ENCODE results near the gene TRMT11.
"Not testable (repeated sequence)": the region's sequence is repeated elsewhere in the genome, so short reads cannot be mapped to it uniquely, and the experiment has no call there.

TRMT11 gene

GRCh38 chr6:126041516-126041915, 55.2 kb downstream of the TRMT11 start:
- DNase-seq (ENCODE audit: low spot score) (no peak), FAIRE-seq (no peak)

- DNase-seq (ENCODE audit: low spot score) (no peak), FAIRE-seq (no peak)
These were observed 55.7 kb downstream of the TRMT11 start for GRCh38 chr6:126042001-126042419.

GRCh38 chr6:126047648-126048047, 61.3 kb downstream of the TRMT11 start:
- DNase-seq (ENCODE audit: low spot score) (no peak), FAIRE-seq (no peak)

GRCh38 chr6:126048635-126049034, 62.3 kb downstream of the TRMT11 start:
- DNase-seq (ENCODE audit: low spot score), result no peak
- no peak for FAIRE-seq

GRCh38 chr6:126050795-126051194, 64.5 kb downstream of the TRMT11 start:
- DNase-seq (ENCODE audit: low spot score) (no peak), FAIRE-seq (no peak)

- no peak for DNase-seq (ENCODE audit: low spot score)
- FAIRE-seq, result no peak
These were observed 65.5 kb downstream of the TRMT11 start for GRCh38 chr6:126051791-126052190.

- DNase-seq (ENCODE audit: low spot score) (no peak), FAIRE-seq (no peak)
These were observed 66.1 kb downstream of the TRMT11 start for GRCh38 chr6:126052485-126052884.

GRCh38 chr6:126054258-126054702, 67.9 kb downstream of the TRMT11 start:
- FAIRE-seq, result no peak
- DNase-seq (ENCODE audit: low spot score), result no peak

- no peak for FAIRE-seq
These were observed 68.5 kb downstream of the TRMT11 start for GRCh38 chr6:126054802-126055201.

GRCh38 chr6:126055449-126055848, 69.1 kb downstream of the TRMT11 start:
- DNase-seq (ENCODE audit: low spot score) (no peak), FAIRE-seq (no peak)

More at GRCh38 chr6:126054802-126055201, 68.5 kb downstream of the TRMT11 start:
- no peak for DNase-seq (ENCODE audit: low spot score)

GRCh38 chr6:126056355-126057004, 70.1 kb downstream of the TRMT11 start:
- FAIRE-seq, result no peak
- DNase-seq (ENCODE audit: low spot score), result no peak

- not testable (repeated sequence) for FAIRE-seq; DNase-seq (ENCODE audit: low spot score)
These were observed 71.7 kb downstream of the TRMT11 start for GRCh38 chr6:126058085-126058484.

- DNase-seq (ENCODE audit: low spot score), result no peak
- FAIRE-seq, result no peak
These were observed 74.1 kb downstream of the TRMT11 start for GRCh38 chr6:126060400-126060799.

GRCh38 chr6:126063512-126064146, 77.3 kb downstream of the TRMT11 start:
- FAIRE-seq, result no peak

GRCh38 chr6:126064257-126064747, 78.0 kb downstream of the TRMT11 start:
- FAIRE-seq (no peak), DNase-seq (ENCODE audit: low spot score) (no peak)

More at GRCh38 chr6:126063512-126064146, 77.3 kb downstream of the TRMT11 start:
- no peak for DNase-seq (ENCODE audit: low spot score)

GRCh38 chr6:126064748-126065401, 78.5 kb downstream of the TRMT11 start:
- FAIRE-seq (no peak), DNase-seq (ENCODE audit: low spot score) (no peak)

- FAIRE-seq, result no peak
These were observed 80.0 kb downstream of the TRMT11 start for GRCh38 chr6:126066053-126067048.

GRCh38 chr6:126067073-126067472, 80.7 kb downstream of the TRMT11 start:
- DNase-seq (ENCODE audit: low spot score) (no peak), FAIRE-seq (no peak)

More at GRCh38 chr6:126066053-126067048, 80.0 kb downstream of the TRMT11 start:
- no peak for DNase-seq (ENCODE audit: low spot score)

- no peak for FAIRE-seq
- no peak for DNase-seq (ENCODE audit: low spot score)
These were observed 83.1 kb downstream of the TRMT11 start for GRCh38 chr6:126069449-126069848.

GRCh38 chr6:126071000-126071647, 84.8 kb downstream of the TRMT11 start:
- no peak for DNase-seq (ENCODE audit: low spot score)
- FAIRE-seq, result no peak

Measured in RCC 7860 (cell line).